ENCODE data around the gene C17orf75.
"Not testable (repeated sequence)": the region's sequence is repeated elsewhere in the genome, so short reads cannot be mapped to it uniquely, and the experiment has no call there.

C17orf75 gene

DNA sequence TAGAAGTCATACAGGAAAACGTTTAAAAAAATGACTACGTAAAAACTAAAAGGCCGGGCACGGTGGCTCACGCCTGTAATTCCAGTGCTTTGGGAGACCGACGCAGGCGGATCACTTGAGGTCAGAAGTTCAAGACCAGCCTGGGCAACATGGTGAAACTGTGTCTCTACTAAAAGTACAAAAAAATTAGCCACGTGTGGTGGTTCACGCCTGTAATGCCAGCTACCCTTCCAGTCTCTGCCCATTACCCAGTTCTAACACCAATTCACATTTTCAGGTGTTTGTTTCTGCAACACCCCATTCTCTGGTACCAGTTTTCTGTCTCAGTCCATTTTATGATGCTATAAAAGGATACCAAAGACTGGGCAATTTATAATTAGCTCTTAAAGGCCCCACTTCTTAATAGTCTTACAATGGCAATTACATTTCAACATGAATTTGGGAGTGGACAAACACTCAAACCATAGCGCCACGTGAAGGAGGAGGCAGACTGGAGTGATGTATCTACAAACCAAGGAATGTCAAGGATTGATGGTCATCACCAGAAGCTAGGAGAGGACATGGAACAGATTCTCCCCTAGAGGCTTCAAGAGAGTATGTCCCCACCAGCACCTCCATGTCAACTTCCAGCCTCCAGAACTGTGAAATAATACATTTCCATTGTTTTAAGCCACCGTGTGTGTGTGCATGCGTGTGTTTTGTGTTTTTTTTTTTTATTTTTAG, 791 bp upstream of the C17orf75 start:
- no peak for DNase-seq

DNA sequence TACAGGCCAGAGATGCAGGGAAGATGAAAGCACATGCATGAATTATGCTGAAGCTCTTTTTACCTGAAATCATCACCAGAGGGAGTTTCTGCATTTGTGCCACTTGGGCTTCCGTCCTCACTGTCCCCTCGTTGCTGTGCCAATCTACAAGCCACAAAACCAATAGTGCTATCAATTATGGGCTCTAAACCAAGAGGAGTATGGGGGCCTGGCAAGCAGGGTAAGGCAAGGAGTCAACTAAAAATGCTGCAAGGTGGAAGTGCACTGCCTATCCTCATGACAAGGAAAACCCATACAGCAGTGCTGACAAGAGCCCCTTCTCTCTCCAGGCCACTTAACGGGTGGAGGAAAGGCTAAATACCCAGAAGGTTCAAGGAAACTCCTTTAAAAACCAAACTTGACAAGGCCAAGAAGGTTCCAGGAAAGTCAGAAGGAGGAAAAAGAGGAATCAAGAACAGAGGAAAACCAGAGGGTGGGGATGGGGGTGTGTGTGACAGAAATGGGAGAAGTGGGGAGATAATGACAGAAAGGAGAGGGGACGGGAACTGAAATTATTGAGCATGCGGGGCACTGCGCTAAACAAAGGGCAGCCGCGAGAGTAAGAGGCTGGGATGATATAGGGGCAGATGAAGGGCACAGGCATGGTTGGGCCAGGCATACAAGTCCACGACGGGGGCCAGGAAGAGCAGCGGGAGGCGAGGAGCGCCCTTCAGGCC, 674 bp downstream of the C17orf75 start:
- no peak for DNase-seq

DNA sequence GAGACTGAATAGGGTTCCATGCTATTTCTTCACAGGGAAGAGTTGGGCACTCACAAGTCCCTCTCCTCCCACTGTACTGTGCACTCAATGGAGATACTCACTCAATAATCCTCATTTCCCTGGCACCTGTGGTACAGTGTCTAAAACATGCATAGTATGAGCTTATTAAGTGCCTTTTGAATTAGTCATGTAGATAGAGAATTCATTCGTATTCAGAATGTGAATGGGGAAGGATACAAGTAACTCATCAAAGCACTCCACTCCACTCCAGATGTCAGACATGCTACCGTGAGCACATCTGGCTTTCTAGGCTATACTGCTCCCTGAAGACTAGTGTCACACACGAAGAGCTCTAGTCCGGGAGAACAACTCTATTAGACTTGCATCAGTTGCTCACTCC, 6.3 kb downstream of the C17orf75 start:
- no peak for DNase-seq

DNA sequence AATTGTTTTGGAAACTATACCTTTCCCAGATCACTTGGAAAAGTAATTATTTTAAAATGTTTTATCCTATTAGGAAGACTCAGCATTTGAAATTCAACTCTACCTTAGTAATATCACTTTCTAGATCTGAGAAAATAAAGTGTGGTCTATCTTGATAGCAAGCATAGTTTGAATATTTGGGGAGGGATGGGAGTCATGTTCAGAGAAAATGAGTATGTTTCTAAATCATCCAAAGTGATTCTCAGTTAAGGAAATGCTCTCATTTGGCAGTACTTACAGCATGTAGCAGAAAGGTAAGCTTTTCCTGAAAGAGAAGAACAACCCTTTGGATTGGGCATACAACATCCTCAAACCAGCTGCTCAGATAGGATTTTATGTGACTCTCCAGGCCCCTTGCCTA, 6.9 kb downstream of the C17orf75 start:
- no peak for DNase-seq

DNA sequence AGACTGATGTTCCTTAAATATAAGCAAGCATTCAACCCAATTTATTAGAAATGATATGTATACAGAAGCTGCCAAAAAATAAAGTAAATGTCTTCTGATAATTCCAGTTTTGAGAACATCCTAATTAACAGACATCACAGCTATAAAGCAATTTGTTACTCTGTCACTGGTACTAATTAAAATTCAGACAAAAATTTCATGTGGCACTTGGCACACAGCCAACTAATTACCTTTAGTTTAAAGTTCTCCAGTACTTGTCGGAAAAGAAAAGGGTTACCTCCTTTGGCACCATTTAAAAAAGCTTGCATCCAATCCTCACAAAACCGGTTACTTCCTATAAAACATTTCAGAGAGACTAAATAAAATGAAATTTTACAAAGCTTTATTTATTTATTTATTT, 8.8 kb downstream of the C17orf75 start:
- DNase-seq: no peak

DNA sequence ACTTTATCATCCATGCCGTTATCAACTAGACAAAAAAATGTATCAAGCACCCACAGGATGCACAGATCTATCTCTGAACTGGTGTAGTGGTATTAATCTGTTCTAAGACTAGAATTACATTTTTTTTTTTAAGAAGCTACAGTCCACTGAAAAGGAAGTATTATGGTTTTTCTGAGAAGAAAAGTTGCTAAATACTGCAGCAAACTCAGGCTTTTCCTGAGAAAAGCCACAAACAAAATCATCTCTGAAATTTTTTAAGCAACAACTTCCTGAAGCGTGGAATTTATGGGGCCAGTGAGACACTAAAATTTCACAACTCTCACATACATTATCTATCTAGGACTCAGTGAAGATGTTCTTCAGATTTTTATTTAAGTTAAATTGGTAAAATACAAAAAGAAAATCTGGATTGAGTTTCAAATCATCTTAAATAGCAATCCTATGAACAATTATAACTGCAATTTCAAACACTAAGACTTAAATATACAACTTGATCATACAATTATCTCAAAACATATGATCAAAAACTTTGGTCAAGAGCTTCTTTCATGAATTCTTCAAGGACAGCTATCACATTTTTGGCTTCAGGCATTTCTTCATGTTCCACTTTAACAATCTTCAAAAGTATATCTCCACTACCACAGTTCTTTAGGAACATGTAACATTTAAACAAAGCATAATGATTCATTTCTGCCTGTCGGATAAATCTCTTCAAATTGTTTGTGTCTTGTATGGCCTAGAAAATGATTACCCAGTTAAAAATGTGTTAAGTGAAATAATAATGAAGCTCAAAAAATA, 10.5 kb downstream of the C17orf75 start:
- no peak for DNase-seq

DNA sequence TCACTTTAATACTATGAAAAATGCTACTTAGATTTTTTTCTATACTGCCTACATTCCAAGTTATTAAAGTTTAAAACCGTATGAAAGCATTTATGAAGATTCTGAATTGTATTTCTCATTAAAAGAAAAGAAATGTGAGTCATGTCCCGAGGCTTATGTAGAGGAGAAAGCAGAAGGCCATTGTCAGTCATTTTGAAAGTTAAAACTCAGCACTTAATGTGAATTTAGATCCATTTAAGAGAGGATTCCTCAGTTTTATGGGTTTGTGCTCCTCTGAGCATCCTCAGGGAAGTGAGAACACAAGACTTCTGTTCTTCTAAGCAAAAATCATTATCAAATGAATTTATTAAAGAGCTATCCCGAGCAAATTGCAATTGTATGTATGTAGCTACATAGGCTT, 11.8 kb downstream of the C17orf75 start:
- no peak for DNase-seq

DNA sequence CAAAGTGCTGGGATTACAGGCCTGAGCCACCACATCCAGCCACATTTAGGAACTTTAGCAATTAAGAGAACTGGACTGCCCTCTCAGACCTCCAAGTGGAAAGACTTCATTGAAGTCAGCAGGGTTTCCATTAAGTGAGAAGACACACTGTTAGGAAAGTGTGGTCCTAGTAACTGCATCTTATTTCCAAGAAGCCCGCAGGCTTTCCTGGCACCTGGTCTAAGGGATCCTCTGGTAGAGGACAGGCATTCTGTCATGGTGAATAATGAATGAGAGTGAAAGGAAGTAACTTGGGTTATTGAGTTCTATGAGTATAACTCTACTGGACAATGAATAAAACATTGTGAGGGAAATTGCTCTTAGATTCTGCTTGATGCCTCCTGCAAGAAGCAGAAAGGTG, 14.1 kb downstream of the C17orf75 start:
- DNase-seq: no peak

DNA sequence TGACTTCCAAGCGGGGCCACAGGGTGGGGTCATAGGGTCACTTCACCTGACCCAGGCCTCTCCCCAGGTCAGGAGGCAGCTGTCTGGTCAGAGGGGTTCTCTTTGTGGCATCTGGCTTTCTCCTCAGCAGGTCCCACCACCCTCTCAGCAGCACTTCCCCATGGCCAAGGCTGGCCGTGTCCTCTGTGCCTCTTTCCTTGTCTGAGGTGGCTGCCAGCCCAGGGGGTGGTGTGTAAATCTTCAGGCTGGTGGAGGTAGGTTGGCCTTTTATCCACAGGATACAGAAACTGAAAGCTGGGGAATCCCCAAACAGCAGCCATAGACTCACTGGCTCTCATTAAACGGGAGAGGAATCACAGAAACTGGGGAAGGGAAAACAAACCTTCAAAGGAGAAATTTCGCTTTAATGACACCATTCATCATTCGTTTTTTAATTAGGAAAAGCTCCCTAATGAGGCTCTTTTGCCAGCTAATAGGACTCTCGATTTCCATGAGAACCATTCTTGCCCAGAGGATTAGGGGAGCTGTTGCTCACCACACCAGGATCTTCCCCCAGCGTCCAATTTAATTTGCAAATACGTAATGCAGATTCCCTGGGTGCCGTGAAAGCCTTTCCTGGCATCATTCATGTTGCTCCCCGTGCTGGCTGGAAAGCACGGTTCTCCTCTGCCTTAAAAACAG, 18.0 kb downstream of the C17orf75 start:
- DNase-seq: no peak

DNA sequence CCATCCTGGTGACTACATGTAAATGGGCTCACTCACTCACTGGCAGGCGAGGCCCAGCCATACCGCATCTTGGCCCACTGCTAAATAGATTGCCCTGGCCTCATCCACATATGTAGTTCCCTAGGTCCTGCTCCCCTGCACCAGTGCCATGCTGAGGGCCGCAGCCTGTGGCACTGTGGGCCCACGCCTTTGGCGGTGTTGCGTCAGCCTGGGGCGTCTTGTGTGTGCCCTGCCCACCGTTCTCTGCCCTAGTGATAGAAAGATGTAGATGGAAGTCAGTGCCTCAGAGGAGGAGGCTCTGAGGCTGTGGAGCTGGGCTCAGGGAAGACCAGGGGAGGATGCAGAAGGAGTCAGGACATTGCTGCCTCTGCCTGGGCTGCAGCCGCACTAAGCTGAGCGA, 18.9 kb downstream of the C17orf75 start:
- no peak for DNase-seq

DNA sequence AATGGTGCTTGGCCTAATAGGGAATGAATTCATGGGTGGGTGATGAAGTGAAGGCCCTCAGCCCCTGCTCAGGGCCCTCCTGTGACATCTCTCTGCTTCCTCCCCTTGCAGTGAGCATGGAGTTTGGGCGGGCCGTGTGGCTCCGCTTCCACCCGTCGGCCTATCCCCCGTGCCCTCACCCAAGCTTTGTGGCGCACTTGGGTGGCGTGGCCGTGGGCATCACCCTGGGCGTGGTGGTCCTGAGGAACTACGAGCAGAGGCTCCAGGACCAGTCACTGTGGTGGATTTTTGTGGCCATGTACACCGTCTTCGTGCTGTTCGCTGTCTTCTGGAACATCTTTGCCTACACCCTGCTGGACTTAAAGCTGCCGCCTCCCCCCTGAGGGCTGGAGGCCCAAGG, 21.1 kb downstream of the C17orf75 start:
- no peak for DNase-seq

DNA sequence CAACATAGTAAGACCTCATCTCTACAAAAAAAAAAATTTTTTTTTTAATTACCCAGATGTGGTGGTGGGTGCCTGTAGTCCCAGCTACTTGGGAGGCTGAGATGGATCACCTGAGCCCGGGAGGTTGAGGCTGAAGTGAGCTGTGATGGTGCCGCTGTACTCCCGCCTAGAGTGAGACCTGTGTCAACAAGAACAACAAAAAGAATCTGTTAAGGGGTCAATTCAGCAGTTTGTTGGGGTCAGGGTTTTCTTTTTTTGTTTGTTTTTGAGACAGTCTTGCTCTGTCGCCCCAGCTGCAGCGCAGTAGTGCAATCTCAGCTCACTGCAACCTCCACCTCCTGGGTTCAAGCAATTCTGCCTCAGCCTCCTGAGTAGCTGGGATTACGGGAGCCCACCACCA, 21.9 kb downstream of the C17orf75 start:
- not testable (repeated sequence) for DNase-seq

DNA sequence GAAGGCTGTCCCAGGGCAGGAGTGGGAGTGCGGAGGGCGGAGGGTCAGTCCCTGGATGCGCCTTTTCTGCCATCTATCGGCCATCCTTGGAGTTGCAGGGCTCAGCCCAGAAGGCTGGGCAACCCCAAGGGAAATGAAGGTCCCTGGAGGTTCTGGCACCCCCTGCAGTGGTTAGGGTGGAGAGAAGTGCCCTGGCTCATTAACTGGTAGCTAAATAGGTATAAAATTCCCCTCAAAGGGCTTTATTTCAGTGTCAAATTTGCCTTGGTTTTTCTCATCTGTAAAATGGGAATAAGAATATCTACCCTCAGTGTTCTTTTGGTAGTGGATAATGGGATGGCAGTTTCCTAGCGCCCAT, 22.4 kb downstream of the C17orf75 start:
- DNase-seq: no peak

DNA sequence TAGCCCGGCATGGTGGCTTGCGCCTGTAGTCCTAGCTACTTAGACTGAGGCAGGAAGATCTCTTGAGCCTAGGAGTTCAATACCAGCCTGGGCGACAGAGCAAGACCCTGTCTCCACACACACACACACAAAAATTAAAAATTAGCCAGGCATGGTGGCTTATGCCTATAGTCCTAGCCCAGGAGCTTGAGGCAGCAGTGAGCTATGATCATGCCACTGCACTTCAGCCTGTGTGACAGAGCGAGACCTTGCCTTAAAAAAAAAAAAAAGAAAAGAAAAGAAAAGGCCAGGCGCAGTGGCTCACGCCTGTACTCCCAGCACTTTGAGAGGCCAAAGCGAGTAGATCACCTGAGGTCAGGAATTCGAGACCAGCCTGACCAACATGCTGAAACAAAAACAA, 23.9 kb downstream of the C17orf75 start:
- DNase-seq: no peak

DNA sequence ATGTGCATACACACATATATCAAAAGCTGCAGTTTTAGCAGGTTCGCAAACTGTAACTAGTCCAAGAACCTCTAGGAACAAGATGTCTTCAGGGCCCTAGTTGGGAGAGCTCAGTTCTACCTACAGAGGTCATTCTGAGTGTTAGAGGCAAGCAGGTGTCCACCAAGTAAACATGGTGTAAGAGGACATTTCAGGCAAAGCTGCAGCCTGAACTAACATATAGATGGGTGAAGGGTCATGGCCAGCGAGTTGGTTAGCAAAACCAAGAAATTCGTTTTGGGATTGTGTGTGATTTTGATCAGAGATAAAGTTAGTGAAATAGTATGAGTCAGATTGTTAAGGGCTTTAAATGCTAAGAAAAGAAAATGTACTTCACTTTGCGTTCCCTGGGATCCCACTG, 24.6 kb downstream of the C17orf75 start:
- no peak for DNase-seq

DNA sequence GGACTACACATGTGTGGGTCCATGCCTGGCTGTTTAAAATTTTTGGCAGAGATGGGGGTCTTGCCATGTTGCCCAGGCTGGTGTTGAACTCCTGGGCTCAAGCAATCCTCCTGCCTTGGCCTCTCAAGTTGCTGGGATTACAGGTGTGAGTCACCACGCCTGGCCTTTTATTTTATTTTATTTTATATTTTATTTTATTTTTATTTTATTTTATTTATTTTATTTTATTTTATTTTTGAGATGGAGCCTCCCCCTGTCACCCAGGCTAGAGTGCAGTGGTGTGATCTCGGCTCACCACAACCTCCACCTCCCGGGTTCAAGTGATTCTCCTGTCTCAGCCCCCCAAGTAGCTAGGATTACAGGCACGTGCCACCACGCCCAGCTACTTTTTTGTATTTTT, 25.3 kb downstream of the C17orf75 start:
- not testable (repeated sequence) for DNase-seq

DNA sequence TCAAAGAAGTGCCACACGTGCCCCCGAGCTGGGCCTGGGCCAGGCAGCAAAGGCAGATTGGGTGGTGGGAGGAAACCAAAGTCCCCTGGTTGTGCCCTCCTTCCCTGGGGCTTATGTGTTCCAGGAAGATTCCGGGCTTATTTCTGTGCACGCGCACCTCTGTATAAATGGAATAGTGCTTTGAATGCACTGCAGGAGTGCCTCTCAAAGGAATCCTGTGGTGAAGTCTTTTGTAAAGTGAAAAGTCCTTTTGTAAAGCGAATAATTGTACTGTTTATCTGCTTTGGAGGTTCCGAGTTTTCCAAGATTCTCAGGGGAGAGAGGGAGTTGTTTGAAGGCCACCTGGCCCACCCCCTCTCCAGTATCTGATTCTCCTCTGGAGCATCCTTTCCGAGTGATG, 26.8 kb downstream of the C17orf75 start:
- DNase-seq: no peak

DNA sequence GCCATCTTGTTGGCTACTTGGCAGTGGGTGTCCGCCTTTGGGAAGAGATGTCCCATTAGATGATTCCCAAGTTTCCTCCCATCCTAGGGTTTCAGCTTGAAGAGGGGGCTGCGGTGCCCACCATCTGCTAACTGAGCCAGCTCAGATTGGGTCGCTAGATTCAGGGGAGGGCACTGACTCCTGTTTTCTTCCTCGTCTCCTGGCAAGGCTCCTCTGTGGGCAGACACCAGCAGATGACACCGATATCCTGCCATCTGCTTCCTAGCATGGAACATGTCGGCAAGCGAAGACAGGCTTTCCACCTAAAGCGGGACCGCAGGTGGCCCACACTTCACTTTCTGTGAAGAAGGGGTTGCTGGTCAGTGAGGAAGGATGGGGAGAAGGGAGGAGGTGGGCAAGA, 27.3 kb downstream of the C17orf75 start:
- no peak for DNase-seq

DNA sequence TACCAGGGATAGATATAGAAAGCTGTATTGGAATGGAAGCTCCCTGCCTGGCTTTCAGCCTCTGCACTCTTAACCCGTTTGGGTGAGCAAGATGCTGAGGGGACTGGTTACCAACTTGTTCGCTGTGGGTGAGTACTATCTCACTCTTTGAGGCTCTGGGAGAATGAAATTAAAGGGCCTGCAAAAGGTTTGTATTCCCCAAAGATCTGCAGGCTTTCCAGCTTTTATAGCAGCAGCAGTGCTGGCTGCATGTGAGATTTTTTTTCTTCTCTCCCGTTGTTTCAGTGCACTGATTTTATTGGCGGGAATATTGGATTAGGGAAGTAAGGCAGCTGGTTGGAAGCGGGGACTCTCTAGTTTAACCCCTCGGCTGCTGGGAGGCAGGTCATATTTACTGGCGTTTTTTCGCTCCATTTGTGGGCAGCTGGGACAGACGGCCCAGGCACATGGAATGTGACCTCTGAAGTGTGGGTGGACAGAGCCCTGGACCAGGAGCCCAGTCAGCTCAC, 30.9 kb downstream of the C17orf75 start:
- DNase-seq: no peak

DNA sequence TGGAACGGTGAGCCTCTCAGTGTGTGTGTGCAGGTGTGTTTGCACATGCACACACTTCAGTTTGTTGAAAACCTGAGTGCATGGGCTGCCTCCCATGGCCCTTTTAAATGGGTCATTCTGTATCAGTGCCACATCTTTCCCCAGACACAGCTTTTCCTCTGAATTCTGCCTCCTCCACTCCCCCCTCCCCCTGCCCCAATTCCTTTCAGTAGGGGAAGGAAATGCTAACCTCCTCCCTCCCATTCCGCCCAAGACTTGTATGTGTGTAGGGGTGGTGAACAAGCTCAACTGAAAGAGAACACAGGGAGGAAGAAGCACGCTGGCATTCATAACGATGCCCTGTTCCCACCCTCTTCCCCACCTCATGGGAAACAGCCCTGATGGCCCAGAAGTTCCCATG, 34.3 kb downstream of the C17orf75 start:
- no peak for DNase-seq

DNA sequence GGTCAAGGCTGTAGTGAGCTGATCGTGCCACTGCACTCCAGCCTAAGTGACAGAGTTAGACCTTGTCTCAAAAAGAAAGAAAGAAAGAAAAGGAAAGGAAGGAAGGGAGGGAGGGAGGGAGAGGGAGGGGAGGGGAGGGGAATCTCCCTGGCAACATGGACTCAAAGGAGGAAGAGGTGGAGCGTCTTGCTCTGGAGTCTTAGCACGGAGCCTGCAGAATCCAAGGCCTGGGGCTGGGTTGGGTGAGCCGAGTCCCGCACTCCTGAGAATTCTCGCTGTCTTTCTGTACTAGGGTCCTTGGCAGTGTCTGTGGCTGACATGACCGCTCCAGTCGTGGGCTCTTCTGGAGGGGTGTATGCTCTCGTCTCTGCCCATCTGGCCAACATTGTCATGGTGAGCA, 36.9 kb downstream of the C17orf75 start:
- no peak for DNase-seq

DNA sequence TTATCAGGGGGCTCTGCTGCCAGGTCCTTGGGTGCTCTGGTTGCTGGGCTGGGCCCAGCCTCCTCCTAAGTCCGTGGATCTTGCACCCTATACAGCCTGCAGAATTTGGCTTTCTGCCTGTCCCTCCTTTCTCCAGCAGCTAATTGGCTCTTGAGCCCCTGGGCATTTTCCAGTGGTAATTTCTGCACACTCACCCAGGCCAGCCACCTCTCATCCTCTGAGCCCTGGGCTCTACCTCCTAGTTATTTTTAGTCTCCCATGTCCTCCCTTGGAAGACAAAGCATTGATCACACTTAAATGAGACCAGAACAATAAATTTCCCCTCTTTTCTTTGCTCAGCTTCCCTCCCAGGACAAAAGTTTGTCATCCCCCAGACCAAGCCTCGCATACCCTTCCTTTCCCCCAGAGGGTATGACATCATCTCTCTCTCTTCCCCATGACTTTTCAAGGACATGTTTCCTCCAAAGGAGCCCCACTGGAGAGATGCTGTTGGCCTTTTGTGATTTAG, 38.1 kb downstream of the C17orf75 start:
- no peak for DNase-seq

Data from NCI-H187 treated with DMSO at 0.1 percent for 48 hours (cell line).